ENCODE data around the gene ZDBF2.

ZDBF2 gene

GRCh38 chr2:206267567-206267966 lies 6.9 kb upstream of the ZDBF2 start:
- TF ChIP-seq ZSCAN23 (tag by site-specific recombination; IDR thresholded peaks at IDR 0.05) (no peak), TCF7L2 (IDR thresholded peaks at IDR 0.05; ENCODE audit: borderline replicate concordance, low read depth, low read length) (no peak), ZNF24 (tag by site-specific recombination; IDR thresholded peaks at IDR 0.05) (no peak), GLIS2 (tag by site-specific recombination; IDR thresholded peaks at IDR 0.05) (no peak), ZNF394 (tag by site-specific recombination; IDR thresholded peaks at IDR 0.05; ENCODE audit: borderline replicate concordance) (no peak), ZNF18 (tag by site-specific recombination; IDR thresholded peaks at IDR 0.05) (no peak), ZNF626 (tag by site-specific recombination; IDR thresholded peaks at IDR 0.05) (no peak), ZFP37 (tag by site-specific recombination; IDR thresholded peaks at IDR 0.05) (no peak), ZNF488 (tag by site-specific recombination; IDR thresholded peaks at IDR 0.05) (no peak), ZNF221 (tag by site-specific recombination; IDR thresholded peaks at IDR 0.05; ENCODE audit: borderline replicate concordance) (no peak), ZNF639 (tag by site-specific recombination; IDR thresholded peaks at IDR 0.05) (no peak), ZNF707 (tag by site-specific recombination; IDR thresholded peaks at IDR 0.05) (no peak), ZNF423 (tag by site-specific recombination; IDR thresholded peaks at IDR 0.05) (no peak), EGR2 (tag by site-specific recombination; IDR thresholded peaks at IDR 0.05; ENCODE audit: low read depth) (no peak)
- Histone ChIP-seq H3K27ac (ENCODE audit: extremely low read depth, low read depth, low read length) (no peak overlapping the region), H3K9me3 (ENCODE audit: control insufficient read depth, insufficient read depth, low read depth, low read length) (no peaks in the 10 kb centered on the region), H3K4me3 (ENCODE audit: low read depth, low read length) (no peak overlapping the region), H3K4me1 (ENCODE audit: control insufficient read depth, insufficient read depth, low read length) (no peaks in the 10 kb centered on the region), H3K36me3 (ENCODE audit: control insufficient read depth in 2 of 2, insufficient read depth in 1 of 2, low read length in 2 of 2) (no peaks in the 10 kb centered on the region)
- ChIA-PET CTCF (no interaction called here), POLR2A (no interaction called here)

- Histone ChIP-seq H3K27ac (ENCODE audit: extremely low read depth, low read depth, low read length) (no peak overlapping the region), H3K9me3 (ENCODE audit: control insufficient read depth, insufficient read depth, low read depth, low read length) (no peaks in the 10 kb centered on the region), H3K4me1 (ENCODE audit: control insufficient read depth, insufficient read depth, low read length) (0 out of 2 replicates have a peak, but pooled peaks cover 2% of the 10 kb centered on the region), H3K4me3 (ENCODE audit: low read depth, low read length) (no peak overlapping the region), H3K36me3 (ENCODE audit: control insufficient read depth in 2 of 2, insufficient read depth in 1 of 2, low read length in 2 of 2) (no peaks in the 10 kb centered on the region)
- CTCF ChIA-PET, result interaction anchor here (0.6 kb wide), 1 partner anchor 165 kb away, joined by 3 read pairs; no protein-coding TSS in a partner anchor
- POLR2A ChIA-PET, result no interaction called here
- TF ChIP-seq HOXD13 (CRISPR knock-in tag; IDR thresholded peaks at IDR 0.05; ENCODE audit: borderline replicate concordance) (no peak), ZNF138 (tag by site-specific recombination; IDR thresholded peaks at IDR 0.05; ENCODE audit: borderline replicate concordance) (no peak), ZNF449 (tag by site-specific recombination; IDR thresholded peaks at IDR 0.05) (no peak), ZBTB6 (tag by site-specific recombination; IDR thresholded peaks at IDR 0.05) (no peak), ZNF202 (tag by site-specific recombination; IDR thresholded peaks at IDR 0.05; ENCODE audit: borderline replicate concordance) (no peak), SP7 (tag by site-specific recombination; IDR thresholded peaks at IDR 0.05) (no peak), ZNF114 (tag by site-specific recombination; IDR thresholded peaks at IDR 0.05) (no peak), ZNF624 (tag by site-specific recombination; IDR thresholded peaks at IDR 0.05) (no peak), ZFP3 (tag by site-specific recombination; IDR thresholded peaks at IDR 0.05; ENCODE audit: low read depth) (no peak), ZNF391 (tag by site-specific recombination; IDR thresholded peaks at IDR 0.05; ENCODE audit: borderline replicate concordance, low read depth) (no peak), ZNF707 (tag by site-specific recombination; IDR thresholded peaks at IDR 0.05) (no peak)
Measured at GRCh38 chr2:206271065-206271464, 3.4 kb upstream of the ZDBF2 start.
